ENCODE data around the gene SLFN12. TPM values are rescaled to one million over a fixed set of nuclear protein-coding genes. Genes with fewer than 3 reads are reported as not detected.
"Not testable (repeated sequence)": the region's sequence is repeated elsewhere in the genome, so short reads cannot be mapped to it uniquely, and the experiment has no call there.

The SLFN12 gene
- total RNA-seq, 1 experiment from 2014 or later, result 12.7 TPM

- Mint-ChIP-seq H3K27ac (no peak overlapping the region), H3K27me3 (ENCODE audit: low read depth) (peaks cover 94% of the 10 kb centered on the region), H3K4me1 (peaks cover 9% of the 10 kb centered on the region), H3K4me3 (peak overlapping the region; percentile 66), H3K36me3 (no peaks in the 10 kb centered on the region; the same call in 1 of the 2 replicates), H3K9me3 (peaks cover 4% of the 10 kb centered on the region; the same call in 1 of the 2 replicates)
- POLR2A ChIA-PET, result interaction anchor here (1.0 kb wide), 1 partner anchor 12 kb away, joined by 4 read pairs; the partner anchor contains the start of gene SLFN13
- DNase-seq (ENCODE audit: low spot score) (peak; percentile 87), ATAC-seq (peak; percentile 99)
- CTCF ChIA-PET, result interaction anchor here (0.7 to 0.8 kb wide), 2 partner anchors 15 to 70 kb away, joined by 3 to 4 read pairs; no protein-coding TSS in a partner anchor
- TF ChIP-seq ZNF396 (CRISPR knock-in tag; IDR thresholded peaks at IDR 0.05; ENCODE audit: borderline replicate concordance) (no peak), MLX (CRISPR knock-in tag; IDR thresholded peaks at IDR 0.05) (no peak), NFATC4 (CRISPR knock-in tag; IDR thresholded peaks at IDR 0.05) (no peak), ZSCAN18 (CRISPR knock-in tag; IDR thresholded peaks at IDR 0.05) (no peak), ARID4B (CRISPR knock-in tag; IDR thresholded peaks at IDR 0.05; ENCODE audit: borderline replicate concordance) (no peak), MAX (CRISPR knock-in tag; IDR thresholded peaks at IDR 0.05) (peak; percentile 59; the same call in 1 of the 2 replicates), FOXK1 (CRISPR knock-in tag; IDR thresholded peaks at IDR 0.05) (0 out of 2 replicates have a peak, but pooled peaks have one; percentile 33), TCF7 (CRISPR knock-in tag; IDR thresholded peaks at IDR 0.05; ENCODE audit: low read depth) (no peak), PREB (CRISPR knock-in tag; IDR thresholded peaks at IDR 0.05; ENCODE audit: borderline replicate concordance) (no peak), CREB1 (CRISPR knock-in tag; IDR thresholded peaks at IDR 0.05) (no peak), MYBL2 (CRISPR knock-in tag; IDR thresholded peaks at IDR 0.05) (0 out of 2 replicates have a peak, but pooled peaks have one; percentile 37), JUN (CRISPR knock-in tag; IDR thresholded peaks at IDR 0.05) (no peak), RELA (CRISPR knock-in tag; IDR thresholded peaks at IDR 0.05; ENCODE audit: borderline replicate concordance) (no peak), ZNF425 (CRISPR knock-in tag; conservative IDR thresholded peaks at IDR 0.05) (no peak), ZNF423 (CRISPR knock-in tag; IDR thresholded peaks at IDR 0.05) (peak; percentile 57; the same call in 1 of the 2 replicates)
Observed at GRCh38 chr17:35460354-35460851, 28.1 kb upstream of the SLFN12 start.

GRCh38 chr17:35454035-35454434 lies 21.7 kb upstream of the SLFN12 start:
- POLR2A ChIA-PET; H3K4me1 Mint-ChIP-seq; ATAC-seq; H3K36me3 Mint-ChIP-seq; H3K27ac Mint-ChIP-seq; DNase-seq (ENCODE audit: low spot score); H3K4me3 Mint-ChIP-seq: not testable (repeated sequence)
- CTCF ChIA-PET, result interaction anchor here (0.5 kb wide), 1 partner anchor 129 kb away, joined by 5 read pairs; no protein-coding TSS in a partner anchor
- Mint-ChIP-seq H3K27me3 (ENCODE audit: low read depth) (peaks cover 99% of the 10 kb centered on the region), H3K9me3 (peaks cover 18% of the 10 kb centered on the region)
